Kidney (tissue), 14 donors: ENCODE data around the gene STAC2. TPM values are rescaled to one million over a fixed set of nuclear protein-coding genes. Genes with fewer than 3 reads are reported as not detected.

Experiments
- DNase-seq, 5 donors: peaks; one replicate each; pipeline ENCODE4 v3.0.0-alpha.2; 2013 to 2020
- FAIRE-seq: peaks from 2 replicates; lab custom pipeline; 2012; peaks lifted over from hg19 to GRCh38; lab: Jason Lieb, UNC
- H3K27ac ChIP-seq, 2 donors: one replicate each; pipeline ENCODE4 v1.7.0; 2013; ENCODE audit warnings: low read depth in 2 of 2, low read length in 2 of 2, inconsistent platforms in 1 of 2
- H3K27me3 ChIP-seq: one replicate; pipeline ENCODE4 v1.7.1; 2013; ENCODE audit warnings: low read length, inconsistent platforms; ENCODE audit not compliant: control insufficient read depth, insufficient read depth
- H3K36me3 ChIP-seq, 3 donors: one replicate each; pipeline versions ENCODE4 v1.7.0 to v1.7.1; 2013; ENCODE audit warnings: low read length in 3 of 3, control low read depth in 1 of 3, inconsistent platforms in 1 of 3; ENCODE audit not compliant: insufficient read depth in 3 of 3, control insufficient read depth in 2 of 3
- H3K4me1 ChIP-seq, 3 donors: one replicate each; pipeline versions ENCODE4 v1.7.0 to v1.7.1; 2013; ENCODE audit warnings: low read length in 3 of 3, inconsistent platforms in 1 of 3, low read depth in 1 of 3; ENCODE audit not compliant: control insufficient read depth in 2 of 3, insufficient read depth in 2 of 3
- H3K4me3 ChIP-seq, 3 donors: one replicate each; pipeline versions ENCODE4 v1.7.0 to v1.8.1; 2013; ENCODE audit warnings: low read length in 3 of 3, control low read depth in 1 of 3, inconsistent platforms in 1 of 3
- H3K9ac ChIP-seq, 3 donors: one replicate each; pipeline versions ENCODE4 v1.7.0 to v1.7.1; 2013; ENCODE audit warnings: low read length in 3 of 3, control low read depth in 1 of 3, inconsistent platforms in 1 of 3
- H3K9me3 ChIP-seq, 3 donors: one replicate each; pipeline versions ENCODE4 v1.7.0 to v1.7.1; 2013; ENCODE audit warnings: low read length in 3 of 3, control low read depth in 1 of 3, inconsistent platforms in 1 of 3; ENCODE audit not compliant: control insufficient read depth in 2 of 3, insufficient read depth in 1 of 3
- intact Hi-C: fragments of 100-400 bp; cut with DNase I; formaldehyde crosslinking; loops from one replicate; pipeline ENCODE4 v1.11.1; 2022
- polyA plus RNA-seq: library from polyadenylated mRNA; stranded (reverse); fragments of 350-450 nt; fragmentation: Illumina TruSeq; extraction: RNeasy Lipid Tissue Mini Kit (QIAGEN cat#74804); gene quantifications from one replicate; pipeline ENCODE4 v1.2.3, GENCODE V29; 2014; ENCODE audit warnings: low read depth, low replicate concordance; ENCODE audit not compliant: insufficient read depth
- total RNA-seq: library from RNA; stranded (reverse); fragmentation: NEBNext Ultra II Directional; extraction: Animal tissue kit (Norgen Biotek cat#: 25700); gene quantifications from one replicate; pipeline ENCODE4 v1.2.1, GENCODE V29; 2021
- TF ChIP-seq, protein P1 (sequence below): IDR thresholded peaks from 3 replicates; pipeline ENCODE4 v1.5.1; 2012; ENCODE audit warnings: mild to moderate bottlenecking, moderate library complexity, borderline replicate concordance; ENCODE audit not compliant: insufficient read depth; ENCODE audit errors: extremely low read depth
- donor health status: control.
- donor health status: control.
- donor health status: control.
- donor health status: control.
- donor health status: control.
- donor health status: DM: yes; HTN: yes; CAD: no.
- donor health status: Normal renal cell carcinoma (clear cell type).

STAC2 gene
- total and polyA plus RNA-seq, 2 donors from 2014 or later = 15.3 to 18.9 TPM

DNA sequence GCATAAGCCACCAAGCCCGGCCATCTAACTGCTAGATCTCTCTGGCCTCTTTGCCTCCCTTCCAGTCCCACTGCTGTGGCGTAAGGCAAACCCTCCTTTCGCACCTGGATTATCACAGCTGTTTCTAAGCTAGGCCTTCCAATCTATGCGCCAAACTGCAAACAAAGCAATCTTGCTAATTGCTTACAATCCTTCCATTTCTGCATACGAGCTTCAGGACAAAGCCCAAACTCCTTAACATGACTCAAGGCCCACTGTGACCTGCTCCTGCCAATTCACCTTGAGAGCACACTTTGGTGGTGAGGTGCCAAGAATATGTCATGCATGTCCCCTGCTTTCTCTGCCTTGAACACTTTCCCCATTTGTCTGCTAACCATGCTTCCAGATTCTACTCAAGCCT is 53.8 kb downstream of the STAC2 start:
- no peak overlapping the region for H3K9ac ChIP-seq
- H3K27me3 ChIP-seq = no peaks in the 10 kb centered on the region
- no peaks in the 10 kb centered on the region for H3K4me1 ChIP-seq
- DNase-seq (no peak), FAIRE-seq (no peak)
- intact Hi-C loops = no loop called here
- TF ChIP-seq, protein P1, sequence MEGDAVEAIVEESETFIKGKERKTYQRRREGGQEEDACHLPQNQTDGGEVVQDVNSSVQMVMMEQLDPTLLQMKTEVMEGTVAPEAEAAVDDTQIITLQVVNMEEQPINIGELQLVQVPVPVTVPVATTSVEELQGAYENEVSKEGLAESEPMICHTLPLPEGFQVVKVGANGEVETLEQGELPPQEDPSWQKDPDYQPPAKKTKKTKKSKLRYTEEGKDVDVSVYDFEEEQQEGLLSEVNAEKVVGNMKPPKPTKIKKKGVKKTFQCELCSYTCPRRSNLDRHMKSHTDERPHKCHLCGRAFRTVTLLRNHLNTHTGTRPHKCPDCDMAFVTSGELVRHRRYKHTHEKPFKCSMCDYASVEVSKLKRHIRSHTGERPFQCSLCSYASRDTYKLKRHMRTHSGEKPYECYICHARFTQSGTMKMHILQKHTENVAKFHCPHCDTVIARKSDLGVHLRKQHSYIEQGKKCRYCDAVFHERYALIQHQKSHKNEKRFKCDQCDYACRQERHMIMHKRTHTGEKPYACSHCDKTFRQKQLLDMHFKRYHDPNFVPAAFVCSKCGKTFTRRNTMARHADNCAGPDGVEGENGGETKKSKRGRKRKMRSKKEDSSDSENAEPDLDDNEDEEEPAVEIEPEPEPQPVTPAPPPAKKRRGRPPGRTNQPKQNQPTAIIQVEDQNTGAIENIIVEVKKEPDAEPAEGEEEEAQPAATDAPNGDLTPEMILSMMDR = no peak
- H3K27ac ChIP-seq = no peak overlapping the region
- H3K9me3 ChIP-seq = no peaks in the 10 kb centered on the region
- H3K4me3 ChIP-seq = peak overlapping the region in 1 of 3 donors; percentile 11
- no peaks in the 10 kb centered on the region for H3K36me3 ChIP-seq

DNA sequence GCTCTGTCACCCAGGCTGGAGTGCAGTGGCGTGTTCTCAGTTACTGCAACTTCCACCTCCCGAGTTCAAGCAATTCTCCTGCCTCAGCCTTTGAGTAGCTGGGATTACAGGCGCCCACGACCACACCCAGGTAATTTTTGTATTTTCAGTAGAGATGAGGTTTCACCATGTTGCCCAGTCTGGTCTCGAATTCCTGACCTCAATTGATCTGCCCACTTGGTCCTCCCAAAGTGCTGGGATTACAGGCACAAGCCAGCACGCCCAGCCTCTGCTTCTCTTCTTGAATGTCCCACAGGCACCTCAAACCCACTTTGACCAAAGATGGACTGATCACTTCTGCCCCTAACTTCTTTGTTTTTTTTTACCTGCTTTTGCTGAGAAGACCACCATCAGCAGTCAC is 55.2 kb downstream of the STAC2 start:
- Histone ChIP-seq H3K27me3 (no peaks in the 10 kb centered on the region), H3K4me3 (no peak overlapping the region), H3K36me3 (no peaks in the 10 kb centered on the region), H3K27ac (no peak overlapping the region), H3K4me1 (no peaks in the 10 kb centered on the region), H3K9ac (no peak overlapping the region), H3K9me3 (no peaks in the 10 kb centered on the region)
- FAIRE-seq = no peak
- DNase-seq = no peak
- intact Hi-C loops = no loop called here
- TF ChIP-seq, protein P1 = no peak

DNA sequence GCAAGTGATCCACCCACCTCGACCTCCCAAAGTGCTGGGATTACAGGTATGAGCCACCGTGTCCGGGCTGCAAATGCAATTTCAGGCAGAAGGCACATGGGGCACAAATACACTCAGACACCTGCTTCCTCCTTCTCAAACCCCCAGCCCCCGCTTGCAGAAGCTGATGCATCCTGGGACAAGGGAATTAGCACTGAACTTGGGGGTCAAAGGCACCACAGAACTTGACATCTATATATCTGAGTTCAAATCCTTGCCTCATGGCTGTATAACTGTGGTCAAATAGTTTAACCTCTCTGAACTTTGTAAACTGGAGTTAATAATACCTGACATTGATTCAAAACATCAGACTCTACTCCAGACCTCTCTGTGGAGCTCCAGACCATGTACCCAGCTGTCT is 55.6 kb downstream of the STAC2 start:
- Histone ChIP-seq H3K9ac (no peak overlapping the region), H3K4me1 (peaks cover 0 to 3% (median 0%) of the 10 kb centered on the region in 3 donors), H3K27me3 (no peaks in the 10 kb centered on the region), H3K4me3 (no peak overlapping the region), H3K27ac (no peak overlapping the region), H3K9me3 (no peaks in the 10 kb centered on the region), H3K36me3 (no peaks in the 10 kb centered on the region)
- DNase-seq = no peak
- FAIRE-seq = no peak
- intact Hi-C loops = no loop called here
- TF ChIP-seq, protein P1 = no peak

DNA sequence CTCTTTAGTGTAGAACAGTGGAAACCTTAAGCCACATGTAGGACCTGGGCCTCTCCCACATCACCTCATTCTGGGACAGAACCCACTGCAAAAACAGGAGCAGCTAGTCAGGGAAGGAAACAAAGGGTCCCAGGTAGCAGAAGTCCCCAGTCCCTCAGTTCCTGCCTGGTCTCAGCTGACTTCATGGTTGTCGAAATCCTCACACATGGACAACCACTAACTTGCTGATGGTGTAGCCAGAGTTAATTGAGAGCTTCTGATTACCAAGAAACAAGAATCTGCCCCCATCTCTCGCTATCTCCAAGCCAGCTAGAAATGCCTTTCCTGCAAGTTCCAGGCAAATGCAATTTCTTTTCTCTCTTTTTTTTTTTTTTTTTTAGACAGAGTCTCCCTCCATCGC is 56.2 kb downstream of the STAC2 start:
- DNase-seq (no peak), FAIRE-seq (no peak)
- TF ChIP-seq, protein P1 = no peak
- H3K27me3 ChIP-seq = no peaks in the 10 kb centered on the region
- intact Hi-C loops = no loop called here
- no peak overlapping the region for H3K9ac ChIP-seq
- no peak overlapping the region for H3K27ac ChIP-seq
- H3K4me3 ChIP-seq = no peak overlapping the region
- no peaks in the 10 kb centered on the region for H3K9me3 ChIP-seq
- H3K4me1 ChIP-seq = peaks cover 0 to 8% (median 0%) of the 10 kb centered on the region in 3 donors
- H3K36me3 ChIP-seq = no peaks in the 10 kb centered on the region
